ENCODE measurements around the gene GABRG3. TPM values are rescaled to one million over a fixed set of nuclear protein-coding genes. Genes with fewer than 3 reads are reported as not detected.
"Not testable (repeated sequence)": the region's sequence is repeated elsewhere in the genome, so short reads cannot be mapped to it uniquely, and the experiment has no call there.

Gene GABRG3
- total RNA-seq, 1 donor from 2014 or later = 0.24 TPM

DNA sequence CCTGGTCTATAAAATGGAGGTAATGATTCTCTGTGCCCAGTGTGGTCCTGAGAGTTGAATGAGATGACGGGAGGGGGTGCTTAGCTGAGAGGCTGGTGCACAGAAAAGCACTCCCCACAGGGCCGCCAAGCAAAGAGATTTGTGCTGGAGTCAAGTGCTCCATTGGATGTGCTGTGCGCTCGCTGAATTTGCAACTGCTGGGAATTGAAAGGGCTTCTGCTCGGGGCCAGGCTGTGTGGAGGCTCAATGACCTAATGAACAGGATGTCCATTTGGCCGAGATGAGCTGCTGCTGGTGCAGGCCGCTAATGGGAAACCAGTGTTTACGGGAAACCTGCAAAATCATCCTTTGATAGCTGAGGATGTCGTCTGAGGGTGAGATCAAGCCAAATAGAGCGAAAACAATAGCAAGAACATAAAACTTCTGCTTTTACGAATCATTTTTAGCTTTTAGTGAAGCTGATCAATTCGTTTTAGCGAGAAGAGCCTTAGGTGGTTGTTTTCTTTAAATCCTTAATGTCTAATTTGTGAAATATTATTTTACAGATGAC lies 211.7 kb downstream of the GABRG3 start:
- H3K4me1 Mint-ChIP-seq (ENCODE audit: low read depth) = no peaks in the 10 kb centered on the region
- H3K9me3 Mint-ChIP-seq (ENCODE audit: low read depth) = peaks cover 7% of the 10 kb centered on the region
- no peak overlapping the region for H3K27ac Mint-ChIP-seq
- no peak for DNase-seq (ENCODE audit: low spot score, unreplicated experiment)
- no peaks in the 10 kb centered on the region for H3K36me3 Mint-ChIP-seq (ENCODE audit: insufficient read depth)
- no peaks in the 10 kb centered on the region for H3K27me3 Mint-ChIP-seq
- TF ChIP-seq, protein P1, sequence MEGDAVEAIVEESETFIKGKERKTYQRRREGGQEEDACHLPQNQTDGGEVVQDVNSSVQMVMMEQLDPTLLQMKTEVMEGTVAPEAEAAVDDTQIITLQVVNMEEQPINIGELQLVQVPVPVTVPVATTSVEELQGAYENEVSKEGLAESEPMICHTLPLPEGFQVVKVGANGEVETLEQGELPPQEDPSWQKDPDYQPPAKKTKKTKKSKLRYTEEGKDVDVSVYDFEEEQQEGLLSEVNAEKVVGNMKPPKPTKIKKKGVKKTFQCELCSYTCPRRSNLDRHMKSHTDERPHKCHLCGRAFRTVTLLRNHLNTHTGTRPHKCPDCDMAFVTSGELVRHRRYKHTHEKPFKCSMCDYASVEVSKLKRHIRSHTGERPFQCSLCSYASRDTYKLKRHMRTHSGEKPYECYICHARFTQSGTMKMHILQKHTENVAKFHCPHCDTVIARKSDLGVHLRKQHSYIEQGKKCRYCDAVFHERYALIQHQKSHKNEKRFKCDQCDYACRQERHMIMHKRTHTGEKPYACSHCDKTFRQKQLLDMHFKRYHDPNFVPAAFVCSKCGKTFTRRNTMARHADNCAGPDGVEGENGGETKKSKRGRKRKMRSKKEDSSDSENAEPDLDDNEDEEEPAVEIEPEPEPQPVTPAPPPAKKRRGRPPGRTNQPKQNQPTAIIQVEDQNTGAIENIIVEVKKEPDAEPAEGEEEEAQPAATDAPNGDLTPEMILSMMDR (IDR thresholded peaks at IDR 0.05; ENCODE audit: unreplicated experiment) = no peak
- H3K4me3 Mint-ChIP-seq (ENCODE audit: low read depth) = no peak overlapping the region

DNA sequence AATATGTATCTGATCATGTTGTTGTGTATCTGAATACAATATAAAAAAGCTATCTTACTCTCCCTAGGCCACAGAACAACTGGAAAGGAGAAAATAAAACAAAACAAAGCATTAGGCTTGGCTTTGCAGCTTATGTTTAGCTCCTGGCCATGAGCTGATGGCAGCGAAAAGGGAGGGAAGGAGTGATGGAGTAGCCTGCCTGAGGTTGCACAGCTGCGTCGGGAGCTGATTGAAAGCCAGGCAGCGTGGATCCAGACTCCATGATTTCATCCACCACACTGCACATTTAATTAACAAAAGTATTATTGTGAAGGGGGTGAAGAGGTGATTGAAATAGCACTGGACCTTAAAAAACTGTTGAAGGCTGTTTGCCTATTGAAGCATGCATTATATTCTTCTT lies 212.2 kb downstream of the GABRG3 start:
- Mint-ChIP-seq H3K27me3 (no peaks in the 10 kb centered on the region), H3K27ac (no peak overlapping the region), H3K4me3 (ENCODE audit: low read depth) (no peak overlapping the region), H3K36me3 (ENCODE audit: insufficient read depth) (no peaks in the 10 kb centered on the region), H3K9me3 (ENCODE audit: low read depth) (peaks cover 6% of the 10 kb centered on the region), H3K4me1 (ENCODE audit: low read depth) (no peaks in the 10 kb centered on the region)
- DNase-seq (ENCODE audit: low spot score, unreplicated experiment) = no peak
- TF ChIP-seq, protein P1 (IDR thresholded peaks at IDR 0.05; ENCODE audit: unreplicated experiment) = no peak

DNA sequence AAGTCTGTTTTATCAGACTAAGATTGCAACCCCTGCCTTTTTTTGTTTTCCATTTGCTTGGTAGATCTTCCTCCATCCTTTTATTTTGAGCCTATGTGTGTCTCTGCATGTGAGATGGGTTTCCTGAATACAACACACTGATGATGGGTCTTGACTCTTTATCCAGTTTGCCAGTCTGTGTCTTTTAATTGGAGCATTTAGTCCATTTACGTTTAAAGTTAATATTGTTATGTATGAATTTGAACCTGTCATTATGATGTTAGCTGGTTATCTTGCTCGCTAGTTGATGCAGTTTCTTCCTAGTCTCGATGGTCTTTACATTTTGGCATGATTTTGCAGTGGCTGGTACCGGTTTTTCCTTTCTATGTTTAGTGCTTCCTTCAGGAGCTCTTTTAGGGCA lies 220.5 kb downstream of the GABRG3 start:
- H3K4me3 Mint-ChIP-seq (ENCODE audit: low read depth); H3K36me3 Mint-ChIP-seq (ENCODE audit: insufficient read depth); H3K27me3 Mint-ChIP-seq; H3K4me1 Mint-ChIP-seq (ENCODE audit: low read depth); DNase-seq (ENCODE audit: low spot score, unreplicated experiment); H3K27ac Mint-ChIP-seq: not testable (repeated sequence)
- peaks cover 15% of the 10 kb centered on the region for H3K9me3 Mint-ChIP-seq (ENCODE audit: low read depth)

DNA sequence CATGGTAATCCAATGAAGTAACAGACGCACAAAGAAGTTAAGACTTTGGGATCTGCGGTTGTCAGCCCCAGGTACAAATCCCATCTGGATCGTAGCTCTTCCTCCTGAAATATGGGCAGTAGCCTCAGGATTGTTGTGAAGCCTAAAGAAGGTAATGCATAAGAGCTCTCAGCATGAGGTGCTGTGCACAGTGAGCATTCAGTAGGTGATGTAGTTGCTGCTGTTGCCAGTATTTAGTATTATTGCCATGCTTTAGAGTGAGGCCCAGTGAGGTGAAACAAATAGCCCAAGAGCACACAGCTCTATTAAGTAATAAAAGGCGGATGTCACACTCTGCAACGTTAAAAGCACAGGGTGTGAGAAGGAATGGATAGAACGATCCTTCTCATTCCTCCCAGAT lies 225.7 kb downstream of the GABRG3 start:
- TF ChIP-seq, protein P1 (IDR thresholded peaks at IDR 0.05; ENCODE audit: unreplicated experiment) = no peak
- Mint-ChIP-seq H3K36me3 (ENCODE audit: insufficient read depth) (no peaks in the 10 kb centered on the region), H3K4me1 (ENCODE audit: low read depth) (no peaks in the 10 kb centered on the region), H3K27me3 (no peaks in the 10 kb centered on the region), H3K4me3 (ENCODE audit: low read depth) (no peak overlapping the region), H3K9me3 (ENCODE audit: low read depth) (peaks cover 7% of the 10 kb centered on the region), H3K27ac (no peak overlapping the region)
- no peak for DNase-seq (ENCODE audit: low spot score, unreplicated experiment)

DNA sequence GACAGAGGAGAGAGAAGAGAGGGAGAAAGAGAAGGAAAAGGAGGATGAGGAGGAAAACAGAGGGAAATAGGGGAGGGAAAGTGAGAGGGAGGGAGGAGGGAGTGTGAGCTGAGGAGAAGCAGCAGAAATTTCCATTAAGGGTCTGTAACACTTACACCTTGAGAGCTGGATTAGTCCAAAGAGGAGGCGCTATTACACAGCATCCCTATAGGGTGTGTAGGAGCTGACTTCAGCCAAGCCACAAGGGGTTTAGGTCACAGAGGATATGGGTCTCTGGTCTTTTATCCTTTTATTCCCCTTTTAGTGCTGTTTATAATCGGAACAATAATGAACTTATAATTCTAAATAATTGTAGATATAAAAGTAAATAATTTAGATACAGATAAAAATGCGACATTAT lies 230.4 kb downstream of the GABRG3 start:
- Mint-ChIP-seq H3K4me1 (ENCODE audit: low read depth) (no peaks in the 10 kb centered on the region), H3K36me3 (ENCODE audit: insufficient read depth) (no peaks in the 10 kb centered on the region), H3K9me3 (ENCODE audit: low read depth) (no peaks in the 10 kb centered on the region), H3K27ac (no peak overlapping the region), H3K4me3 (ENCODE audit: low read depth) (no peak overlapping the region), H3K27me3 (peaks cover 3% of the 10 kb centered on the region)
- TF ChIP-seq, protein P1 (IDR thresholded peaks at IDR 0.05; ENCODE audit: unreplicated experiment) = no peak
- DNase-seq (ENCODE audit: low spot score, unreplicated experiment) = no peak

DNA sequence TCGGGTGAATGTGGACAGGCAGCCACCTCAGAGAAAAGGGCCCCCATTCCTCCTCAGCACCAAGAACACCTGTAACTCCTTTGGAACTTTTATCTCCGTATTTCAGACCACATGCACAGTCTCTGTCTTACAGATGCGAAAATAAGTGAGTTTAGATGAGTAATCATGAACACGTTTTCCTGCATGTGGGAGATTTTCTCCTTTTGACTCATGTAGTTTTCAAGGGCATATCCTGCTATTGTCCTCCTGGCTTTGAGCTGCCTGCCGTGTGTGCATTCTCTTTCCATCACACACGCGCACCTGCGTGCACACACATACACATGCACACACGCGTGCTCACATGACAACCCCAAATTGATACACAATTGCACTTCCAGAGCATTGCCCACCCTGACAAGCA lies 239.2 kb downstream of the GABRG3 start:
- Mint-ChIP-seq H3K27me3 (no peaks in the 10 kb centered on the region), H3K4me3 (ENCODE audit: low read depth) (no peak overlapping the region), H3K9me3 (ENCODE audit: low read depth) (peaks cover 5% of the 10 kb centered on the region), H3K4me1 (ENCODE audit: low read depth) (no peaks in the 10 kb centered on the region), H3K27ac (no peak overlapping the region), H3K36me3 (ENCODE audit: insufficient read depth) (no peaks in the 10 kb centered on the region)
- TF ChIP-seq, protein P1 (IDR thresholded peaks at IDR 0.05; ENCODE audit: unreplicated experiment) = no peak
- DNase-seq (ENCODE audit: low spot score, unreplicated experiment) = no peak
